ENCODE measurements around the gene RBM42. TPM values are rescaled to one million over a fixed set of nuclear protein-coding genes. Genes with fewer than 3 reads are reported as not detected.
A peak's percentile ranks its signal among the peaks of the same experiment; 100 is the strongest.
"Not testable (repeated sequence)": the region's sequence is repeated elsewhere in the genome, so short reads cannot be mapped to it uniquely, and the experiment has no call there.

RBM42 gene
- polyA plus RNA-seq, 2 of the 4 experiments (the other 2 are of a cell fraction): 80.4 to 128 TPM

- 0 out of 5 replicates have a peak, but pooled peaks of 1 of the 2 experiments have one; percentile 5 for TF ChIP-seq JUN (IDR thresholded peaks at IDR 0.05)
- no peak for TF ChIP-seq NPAS2 (CRISPR knock-in tag; IDR thresholded peaks at IDR 0.05; ENCODE audit: borderline replicate concordance)
- no peak for TF ChIP-seq MAFK (IDR thresholded peaks at IDR 0.05; ENCODE audit: partially characterized antibody)
- no peak for TF ChIP-seq RFX5 (IDR thresholded peaks at IDR 0.05)
- no peak for TF ChIP-seq RAD21 (conservative IDR thresholded peaks at IDR 0.05 in 1 of 2, IDR thresholded peaks at IDR 0.05 in 1 of 2)
- peaks cover 10% of the 10 kb centered on the region for H3K4me1 ChIP-seq
- DNase-seq (ENCODE audit: low read depth in 1 of 2, low spot score in 1 of 2) (no peak), FAIRE-seq (peak; percentile 51), ATAC-seq (no peak)
- CTCF ChIA-PET: interaction anchor here (1.0 to 5.8 kb wide), 3 partner anchors 10 to 51 kb away, joined by 3 to 49 read pairs (median 4); no protein-coding TSS in a partner anchor
- no peak overlapping the region for H3K4me2 ChIP-seq
- no peaks in the 10 kb centered on the region for H3K9me3 ChIP-seq
- no peak overlapping the region for H3K27ac ChIP-seq
- H3K4me3 ChIP-seq: no peak overlapping the region
- POLR2A ChIA-PET: no interaction called here
- WGBS (ENCODE audit: missing lambda C conversion rate): 93% methylated on average over 9 of the region's 9 CpGs
Observed at GRCh38 chr19:35650581-35650980, 21.7 kb downstream of the RBM42 start.

DNA sequence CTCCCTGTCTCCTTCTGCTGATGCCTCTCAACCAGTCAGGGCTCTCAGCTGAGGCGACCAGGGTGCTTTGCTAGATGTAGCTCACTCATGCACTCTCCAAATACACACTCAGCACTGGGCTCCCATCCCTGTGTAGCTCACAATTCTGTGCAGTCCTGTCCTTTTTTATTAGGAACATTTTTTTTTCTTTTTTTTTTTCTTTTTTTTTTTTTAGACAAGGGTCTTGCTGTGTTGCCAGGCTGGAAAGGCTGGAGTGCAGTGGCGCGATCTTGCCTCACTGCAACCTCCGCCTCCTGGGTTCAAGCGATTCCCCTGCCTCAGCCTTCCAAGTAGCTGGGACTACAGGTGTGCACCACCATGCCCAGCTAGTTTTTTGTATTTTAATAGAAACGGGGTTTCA, 26.0 kb downstream of the RBM42 start:
- CTCF ChIA-PET: interaction anchor here (0.6 to 3.5 kb wide), 9 partner anchors 13 to 323 kb away, joined by 3 to 16 read pairs (median 4); no protein-coding TSS in a partner anchor
- not testable (repeated sequence) for FAIRE-seq; H3K4me3 ChIP-seq; ATAC-seq; H3K27ac ChIP-seq; H3K9me3 ChIP-seq; H3K4me1 ChIP-seq; DNase-seq (ENCODE audit: low read depth in 1 of 2, low spot score in 1 of 2); H3K4me2 ChIP-seq
- POLR2A ChIA-PET: interaction anchor here (0.6 to 1.6 kb wide), 5 partner anchors 10 to 179 kb away, joined by 3 to 4 read pairs (median 3); no protein-coding TSS in a partner anchor
- 92% methylated on average over 6 of the region's 6 CpGs for WGBS (ENCODE audit: missing lambda C conversion rate)

DNA sequence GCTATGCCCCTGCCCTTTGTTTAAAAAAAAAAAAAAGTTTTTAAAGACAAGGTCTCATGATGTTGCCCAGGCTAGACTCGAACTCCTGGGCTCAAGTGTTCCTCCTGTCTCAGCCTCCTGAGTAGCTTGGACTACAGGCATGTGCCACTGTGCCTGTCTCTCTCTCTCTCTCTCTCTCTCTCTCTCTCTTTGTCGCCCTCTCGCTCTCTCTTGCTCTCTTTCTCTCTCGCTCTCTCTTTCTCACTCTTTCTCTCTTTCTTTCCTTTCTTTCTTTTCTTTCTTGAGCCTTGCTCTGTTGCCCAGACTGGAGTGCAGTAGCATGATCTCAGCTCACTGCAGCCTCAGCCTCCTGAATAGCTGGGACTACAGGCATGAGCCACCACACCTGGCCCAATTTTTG, 26.8 kb downstream of the RBM42 start:
- POLR2A ChIA-PET: interaction anchor here (0.6 to 1.6 kb wide), 4 partner anchors 12 to 178 kb away, joined by 3 to 4 read pairs (median 4); no protein-coding TSS in a partner anchor
- 89% methylated on average over 4 of the region's 4 CpGs for WGBS (ENCODE audit: missing lambda C conversion rate)

DNA sequence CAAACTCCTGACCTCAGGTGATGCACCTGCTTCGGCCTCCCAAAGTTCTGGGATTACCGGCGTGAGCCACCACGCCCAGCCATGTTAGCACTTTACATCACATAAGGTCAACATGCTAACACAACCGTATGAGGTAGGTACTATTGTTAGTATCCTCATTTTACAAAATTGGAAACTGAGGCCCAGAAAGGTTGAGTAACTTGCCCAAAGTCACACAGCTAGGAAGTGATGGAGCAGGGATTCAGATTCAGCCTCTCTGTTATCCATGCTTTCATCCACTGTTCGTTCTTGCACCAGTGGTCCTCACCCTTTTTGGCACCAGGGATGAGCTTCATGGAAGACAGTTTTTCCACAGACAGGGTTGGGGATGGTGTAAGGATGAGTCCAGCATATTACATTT, 27.9 kb downstream of the RBM42 start:
- H3K4me3 ChIP-seq: no peak overlapping the region
- WGBS (ENCODE audit: missing lambda C conversion rate): 96% methylated on average over 6 of the region's 6 CpGs
- TF ChIP-seq JUN (IDR thresholded peaks at IDR 0.05) (no peak), NPAS2 (CRISPR knock-in tag; IDR thresholded peaks at IDR 0.05; ENCODE audit: borderline replicate concordance) (no peak), POLR2AphosphoS2 (conservative IDR thresholded peaks at IDR 0.05; ENCODE audit: low read length) (no peak), CBX8 (IDR thresholded peaks at IDR 0.05) (no peak)
- TF ChIP-seq, protein P1, sequence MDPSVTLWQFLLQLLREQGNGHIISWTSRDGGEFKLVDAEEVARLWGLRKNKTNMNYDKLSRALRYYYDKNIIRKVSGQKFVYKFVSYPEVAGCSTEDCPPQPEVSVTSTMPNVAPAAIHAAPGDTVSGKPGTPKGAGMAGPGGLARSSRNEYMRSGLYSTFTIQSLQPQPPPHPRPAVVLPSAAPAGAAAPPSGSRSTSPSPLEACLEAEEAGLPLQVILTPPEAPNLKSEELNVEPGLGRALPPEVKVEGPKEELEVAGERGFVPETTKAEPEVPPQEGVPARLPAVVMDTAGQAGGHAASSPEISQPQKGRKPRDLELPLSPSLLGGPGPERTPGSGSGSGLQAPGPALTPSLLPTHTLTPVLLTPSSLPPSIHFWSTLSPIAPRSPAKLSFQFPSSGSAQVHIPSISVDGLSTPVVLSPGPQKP (IDR thresholded peaks at IDR 0.05; ENCODE audit: low read depth, low read length): no peak
- TF ChIP-seq, protein P2, sequence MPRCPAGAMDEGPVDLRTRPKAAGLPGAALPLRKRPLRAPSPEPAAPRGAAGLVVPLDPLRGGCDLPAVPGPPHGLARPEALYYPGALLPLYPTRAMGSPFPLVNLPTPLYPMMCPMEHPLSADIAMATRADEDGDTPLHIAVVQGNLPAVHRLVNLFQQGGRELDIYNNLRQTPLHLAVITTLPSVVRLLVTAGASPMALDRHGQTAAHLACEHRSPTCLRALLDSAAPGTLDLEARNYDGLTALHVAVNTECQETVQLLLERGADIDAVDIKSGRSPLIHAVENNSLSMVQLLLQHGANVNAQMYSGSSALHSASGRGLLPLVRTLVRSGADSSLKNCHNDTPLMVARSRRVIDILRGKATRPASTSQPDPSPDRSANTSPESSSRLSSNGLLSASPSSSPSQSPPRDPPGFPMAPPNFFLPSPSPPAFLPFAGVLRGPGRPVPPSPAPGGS (IDR thresholded peaks at IDR 0.05): no peak
- TF ChIP-seq, protein P3, sequence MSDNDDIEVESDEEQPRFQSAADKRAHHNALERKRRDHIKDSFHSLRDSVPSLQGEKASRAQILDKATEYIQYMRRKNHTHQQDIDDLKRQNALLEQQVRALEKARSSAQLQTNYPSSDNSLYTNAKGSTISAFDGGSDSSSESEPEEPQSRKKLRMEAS (IDR thresholded peaks at IDR 0.05): no peak
- no peaks in the 10 kb centered on the region for H3K9me3 ChIP-seq
- no peak overlapping the region for H3K4me2 ChIP-seq
- H3K4me1 ChIP-seq: no peaks in the 10 kb centered on the region
- no peak for ATAC-seq
- CTCF ChIA-PET: interaction anchor here (1.2 to 3.5 kb wide), 12 partner anchors 10 to 303 kb away, joined by 3 to 14 read pairs (median 6); partner anchors contain the start of gene UPK1A
- FAIRE-seq: no peak
- H3K27ac ChIP-seq: no peak overlapping the region
- POLR2A ChIA-PET: interaction anchor here (1.1 to 3.0 kb wide), 2 partner anchors 8 to 13 kb away, joined by 3 to 15 read pairs; partner anchors contain the start of gene COX6B1
- no peak for DNase-seq (ENCODE audit: low read depth in 1 of 2, low spot score in 1 of 2)

More for the DNA sequence above, 26.8 kb downstream of the RBM42 start:
- no peaks in the 10 kb centered on the region for H3K9me3 ChIP-seq
- no peak overlapping the region for H3K27ac ChIP-seq
- DNase-seq (ENCODE audit: low read depth in 1 of 2, low spot score in 1 of 2): no peak
- TF ChIP-seq NFE2L2 (conservative IDR thresholded peaks at IDR 0.05; ENCODE audit: low read length) (no peak), HDAC2 (IDR thresholded peaks at IDR 0.05) (no peak), CBX2 (IDR thresholded peaks at IDR 0.05; ENCODE audit: borderline replicate concordance, low read depth) (no peak), HOXB5 (CRISPR knock-in tag; IDR thresholded peaks at IDR 0.05) (no peak), ZSCAN20 (CRISPR knock-in tag; IDR thresholded peaks at IDR 0.05) (no peak), RCOR1 (IDR thresholded peaks at IDR 0.05; ENCODE audit: low read depth, low read length) (no peak), CEBPB (IDR thresholded peaks at IDR 0.05) (no peak), MYC (IDR thresholded peaks at IDR 0.05; ENCODE audit: borderline replicate concordance, low read length) (no peak), HOXB13 (CRISPR knock-in tag; IDR thresholded peaks at IDR 0.05; ENCODE audit: low read depth) (no peak), FOXS1 (CRISPR knock-in tag; IDR thresholded peaks at IDR 0.05) (no peak), FOSB (CRISPR knock-in tag; IDR thresholded peaks at IDR 0.05) (no peak), MAFK (IDR thresholded peaks at IDR 0.05; ENCODE audit: partially characterized antibody) (no peak), TFCP2L1 (CRISPR knock-in tag; IDR thresholded peaks at IDR 0.05) (no peak)
- TF ChIP-seq, protein P4, sequence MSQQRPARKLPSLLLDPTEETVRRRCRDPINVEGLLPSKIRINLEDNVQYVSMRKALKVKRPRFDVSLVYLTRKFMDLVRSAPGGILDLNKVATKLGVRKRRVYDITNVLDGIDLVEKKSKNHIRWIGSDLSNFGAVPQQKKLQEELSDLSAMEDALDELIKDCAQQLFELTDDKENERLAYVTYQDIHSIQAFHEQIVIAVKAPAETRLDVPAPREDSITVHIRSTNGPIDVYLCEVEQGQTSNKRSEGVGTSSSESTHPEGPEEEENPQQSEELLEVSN (IDR thresholded peaks at IDR 0.05; ENCODE audit: borderline replicate concordance, low read depth): no peak
- TF ChIP-seq, protein P5, sequence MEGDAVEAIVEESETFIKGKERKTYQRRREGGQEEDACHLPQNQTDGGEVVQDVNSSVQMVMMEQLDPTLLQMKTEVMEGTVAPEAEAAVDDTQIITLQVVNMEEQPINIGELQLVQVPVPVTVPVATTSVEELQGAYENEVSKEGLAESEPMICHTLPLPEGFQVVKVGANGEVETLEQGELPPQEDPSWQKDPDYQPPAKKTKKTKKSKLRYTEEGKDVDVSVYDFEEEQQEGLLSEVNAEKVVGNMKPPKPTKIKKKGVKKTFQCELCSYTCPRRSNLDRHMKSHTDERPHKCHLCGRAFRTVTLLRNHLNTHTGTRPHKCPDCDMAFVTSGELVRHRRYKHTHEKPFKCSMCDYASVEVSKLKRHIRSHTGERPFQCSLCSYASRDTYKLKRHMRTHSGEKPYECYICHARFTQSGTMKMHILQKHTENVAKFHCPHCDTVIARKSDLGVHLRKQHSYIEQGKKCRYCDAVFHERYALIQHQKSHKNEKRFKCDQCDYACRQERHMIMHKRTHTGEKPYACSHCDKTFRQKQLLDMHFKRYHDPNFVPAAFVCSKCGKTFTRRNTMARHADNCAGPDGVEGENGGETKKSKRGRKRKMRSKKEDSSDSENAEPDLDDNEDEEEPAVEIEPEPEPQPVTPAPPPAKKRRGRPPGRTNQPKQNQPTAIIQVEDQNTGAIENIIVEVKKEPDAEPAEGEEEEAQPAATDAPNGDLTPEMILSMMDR (IDR thresholded peaks at IDR 0.05): no peak
- FAIRE-seq: peak; percentile 43
- no peak overlapping the region for H3K4me2 ChIP-seq
- H3K4me1 ChIP-seq: no peaks in the 10 kb centered on the region
- no peak overlapping the region for H3K4me3 ChIP-seq
- CTCF ChIA-PET: interaction anchor here (0.6 to 3.5 kb wide), 12 partner anchors 10 to 107 kb away, joined by 3 to 16 read pairs (median 4); partner anchors contain the start of gene UPK1A
- ATAC-seq: no peak

All from A549 (cell line).